Measurements from ENCODE around the gene MED15.
"Not testable (repeated sequence)": the region's sequence is repeated elsewhere in the genome, so short reads cannot be mapped to it uniquely, and the experiment has no call there.

- not testable (repeated sequence) for TF ChIP-seq ZNF114 (CRISPR knock-in tag; IDR thresholded peaks at IDR 0.05); CTCF (conservative IDR thresholded peaks at IDR 0.05; ENCODE audit: low read depth in 2 of 2); POLR2AphosphoS5 (IDR thresholded peaks at IDR 0.05; ENCODE audit: low read depth); EZH2phosphoT487 (IDR thresholded peaks at IDR 0.05; ENCODE audit: unreplicated experiment); JUNB (IDR thresholded peaks at IDR 0.05; ENCODE audit: unreplicated experiment); EZH2 (IDR thresholded peaks at IDR 0.05; ENCODE audit: low read depth, unreplicated experiment); ZNF331 (CRISPR knock-in tag; IDR thresholded peaks at IDR 0.05; ENCODE audit: low read depth); CREB1 (CRISPR knock-in tag; IDR thresholded peaks at IDR 0.05; ENCODE audit: low read depth); ZNF462 (CRISPR knock-in tag; IDR thresholded peaks at IDR 0.05)
- TF ChIP-seq, protein P1, sequence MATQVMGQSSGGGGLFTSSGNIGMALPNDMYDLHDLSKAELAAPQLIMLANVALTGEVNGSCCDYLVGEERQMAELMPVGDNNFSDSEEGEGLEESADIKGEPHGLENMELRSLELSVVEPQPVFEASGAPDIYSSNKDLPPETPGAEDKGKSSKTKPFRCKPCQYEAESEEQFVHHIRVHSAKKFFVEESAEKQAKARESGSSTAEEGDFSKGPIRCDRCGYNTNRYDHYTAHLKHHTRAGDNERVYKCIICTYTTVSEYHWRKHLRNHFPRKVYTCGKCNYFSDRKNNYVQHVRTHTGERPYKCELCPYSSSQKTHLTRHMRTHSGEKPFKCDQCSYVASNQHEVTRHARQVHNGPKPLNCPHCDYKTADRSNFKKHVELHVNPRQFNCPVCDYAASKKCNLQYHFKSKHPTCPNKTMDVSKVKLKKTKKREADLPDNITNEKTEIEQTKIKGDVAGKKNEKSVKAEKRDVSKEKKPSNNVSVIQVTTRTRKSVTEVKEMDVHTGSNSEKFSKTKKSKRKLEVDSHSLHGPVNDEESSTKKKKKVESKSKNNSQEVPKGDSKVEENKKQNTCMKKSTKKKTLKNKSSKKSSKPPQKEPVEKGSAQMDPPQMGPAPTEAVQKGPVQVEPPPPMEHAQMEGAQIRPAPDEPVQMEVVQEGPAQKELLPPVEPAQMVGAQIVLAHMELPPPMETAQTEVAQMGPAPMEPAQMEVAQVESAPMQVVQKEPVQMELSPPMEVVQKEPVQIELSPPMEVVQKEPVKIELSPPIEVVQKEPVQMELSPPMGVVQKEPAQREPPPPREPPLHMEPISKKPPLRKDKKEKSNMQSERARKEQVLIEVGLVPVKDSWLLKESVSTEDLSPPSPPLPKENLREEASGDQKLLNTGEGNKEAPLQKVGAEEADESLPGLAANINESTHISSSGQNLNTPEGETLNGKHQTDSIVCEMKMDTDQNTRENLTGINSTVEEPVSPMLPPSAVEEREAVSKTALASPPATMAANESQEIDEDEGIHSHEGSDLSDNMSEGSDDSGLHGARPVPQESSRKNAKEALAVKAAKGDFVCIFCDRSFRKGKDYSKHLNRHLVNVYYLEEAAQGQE (IDR thresholded peaks at IDR 0.05; ENCODE audit: unreplicated experiment): not testable (repeated sequence)
- TF ChIP-seq, protein P2, sequence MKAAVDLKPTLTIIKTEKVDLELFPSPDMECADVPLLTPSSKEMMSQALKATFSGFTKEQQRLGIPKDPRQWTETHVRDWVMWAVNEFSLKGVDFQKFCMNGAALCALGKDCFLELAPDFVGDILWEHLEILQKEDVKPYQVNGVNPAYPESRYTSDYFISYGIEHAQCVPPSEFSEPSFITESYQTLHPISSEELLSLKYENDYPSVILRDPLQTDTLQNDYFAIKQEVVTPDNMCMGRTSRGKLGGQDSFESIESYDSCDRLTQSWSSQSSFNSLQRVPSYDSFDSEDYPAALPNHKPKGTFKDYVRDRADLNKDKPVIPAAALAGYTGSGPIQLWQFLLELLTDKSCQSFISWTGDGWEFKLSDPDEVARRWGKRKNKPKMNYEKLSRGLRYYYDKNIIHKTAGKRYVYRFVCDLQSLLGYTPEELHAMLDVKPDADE (IDR thresholded peaks at IDR 0.05): not testable (repeated sequence)
Measured at GRCh38 chr22:20594038-20594437, 86.6 kb downstream of the MED15 start.
